Measurements from ENCODE around the gene PTEN.
"Not testable (repeated sequence)": the region's sequence is repeated elsewhere in the genome, so short reads cannot be mapped to it uniquely, and the experiment has no call there.

Gene PTEN

DNA sequence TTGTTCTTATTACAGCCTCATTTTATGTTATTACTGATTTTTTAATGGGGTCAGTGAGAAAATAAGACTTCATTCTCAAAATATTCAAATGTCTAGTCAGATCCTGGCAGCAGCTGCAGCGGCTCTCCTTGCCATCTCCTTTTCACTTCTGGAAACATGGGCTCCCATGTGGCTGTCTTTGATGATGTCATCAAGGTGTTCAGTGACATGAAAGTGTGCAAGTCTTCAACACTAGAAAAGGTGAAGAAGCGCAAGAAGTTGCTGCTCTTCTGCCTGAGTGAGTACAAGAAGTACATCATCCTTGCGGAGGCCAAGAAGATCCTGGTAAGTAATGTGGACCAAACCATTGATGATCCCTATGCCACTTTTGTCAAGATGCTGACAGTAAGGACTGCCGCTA lies 19.7 kb upstream of the PTEN start:
- intact Hi-C loops (cut with DNase I), result no loop called here
- DNase-seq, result no peak

DNA sequence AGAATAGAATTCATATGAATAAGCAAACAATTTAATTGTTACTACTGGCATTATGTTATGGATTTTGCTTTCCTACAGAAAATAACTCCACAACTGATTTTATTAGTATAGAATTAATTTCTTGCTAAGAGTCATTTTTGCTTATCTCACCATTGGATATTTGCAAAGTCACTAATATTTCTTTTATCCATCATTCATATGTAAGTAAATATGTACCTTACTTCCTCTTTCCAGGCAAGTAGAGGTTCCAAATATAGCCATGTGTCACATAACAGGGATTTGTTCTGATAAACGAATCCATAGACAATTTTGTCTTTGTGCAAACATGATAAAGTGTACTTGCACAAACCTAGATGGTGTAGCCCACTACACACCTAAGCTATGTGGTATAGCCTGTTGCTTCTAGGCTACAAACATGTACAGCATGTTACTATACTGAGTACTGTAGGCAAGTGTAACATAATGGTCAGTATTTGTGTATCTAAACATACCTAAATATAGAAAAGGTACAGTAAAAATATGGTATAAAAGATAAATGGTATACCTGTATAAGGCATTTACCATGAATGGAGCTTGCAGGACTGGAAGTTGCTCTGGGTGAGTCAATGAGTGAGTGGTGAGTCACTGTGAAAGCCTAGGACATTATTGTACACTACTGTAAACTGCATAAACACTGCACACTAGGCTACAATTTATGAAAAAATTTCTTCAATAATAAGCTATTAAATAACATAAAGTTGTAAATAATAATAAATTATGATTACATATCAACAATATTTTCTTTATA lies 18.4 kb upstream of the PTEN start:
- intact Hi-C loops (cut with DNase I), result no loop called here
- DNase-seq, result no peak

DNA sequence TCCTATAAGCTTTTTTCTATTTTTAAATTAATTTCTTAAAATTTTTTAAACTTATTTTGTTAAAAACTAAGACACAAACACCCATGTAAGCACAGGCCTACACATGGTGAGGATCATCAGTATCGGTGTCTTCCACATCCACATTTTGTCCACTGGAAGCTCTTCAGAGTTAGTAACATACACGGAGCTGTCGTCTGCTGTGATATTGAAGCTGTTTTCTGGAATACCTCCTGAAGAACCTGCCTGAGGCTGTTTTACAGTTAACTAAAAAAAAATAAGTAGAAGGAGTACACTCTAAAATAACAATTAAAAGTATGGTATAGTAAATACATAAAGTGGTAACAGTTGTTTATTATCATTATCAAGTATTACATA lies 17.8 kb upstream of the PTEN start:
- DNase-seq, result no peak
- intact Hi-C loops (cut with DNase I), result no loop called here

DNA sequence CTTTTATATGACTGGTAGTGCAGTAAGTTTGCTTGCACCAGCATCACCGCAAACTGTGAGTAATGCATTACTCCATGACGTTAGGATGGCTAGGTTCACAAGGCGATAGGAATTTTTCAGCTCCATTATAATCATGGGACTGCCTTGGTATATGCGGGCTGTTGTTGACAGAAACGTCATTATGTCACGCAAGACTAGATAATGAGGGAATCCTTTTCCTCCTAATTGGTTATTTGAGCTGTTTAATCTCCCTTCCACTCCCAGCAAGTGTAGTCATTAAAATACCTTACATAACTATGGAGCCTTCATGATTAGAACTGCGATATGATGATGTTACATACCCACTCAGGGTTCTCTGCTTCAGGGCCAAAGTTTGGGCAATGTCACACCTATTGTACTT lies 17.4 kb upstream of the PTEN start:
- DNase-seq, result no peak
- intact Hi-C loops (cut with DNase I), result no loop called here

DNA sequence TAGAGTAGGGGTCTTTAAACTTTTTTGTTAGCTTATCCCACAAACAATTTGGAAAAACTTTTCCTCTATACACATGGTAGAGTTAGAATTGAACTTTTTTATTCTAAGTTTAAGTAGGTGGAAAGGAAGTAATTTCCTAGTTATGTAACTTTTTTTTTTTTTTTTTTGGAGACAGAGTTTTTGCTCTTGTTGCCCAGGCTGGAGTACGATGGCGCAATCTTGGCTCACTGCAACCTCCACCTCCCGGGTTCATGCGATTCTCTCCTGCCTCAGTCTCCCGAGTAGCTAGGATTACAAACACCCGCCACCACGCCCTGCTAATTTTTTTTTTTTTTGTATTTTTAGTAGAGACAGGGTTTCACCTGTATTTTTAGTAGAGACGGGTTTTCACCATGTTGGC lies 16.7 kb upstream of the PTEN start:
- peak in 1 of 42 donors; percentile 15 for DNase-seq
- intact Hi-C loops (cut with DNase I), result not testable (repeated sequence)

DNA sequence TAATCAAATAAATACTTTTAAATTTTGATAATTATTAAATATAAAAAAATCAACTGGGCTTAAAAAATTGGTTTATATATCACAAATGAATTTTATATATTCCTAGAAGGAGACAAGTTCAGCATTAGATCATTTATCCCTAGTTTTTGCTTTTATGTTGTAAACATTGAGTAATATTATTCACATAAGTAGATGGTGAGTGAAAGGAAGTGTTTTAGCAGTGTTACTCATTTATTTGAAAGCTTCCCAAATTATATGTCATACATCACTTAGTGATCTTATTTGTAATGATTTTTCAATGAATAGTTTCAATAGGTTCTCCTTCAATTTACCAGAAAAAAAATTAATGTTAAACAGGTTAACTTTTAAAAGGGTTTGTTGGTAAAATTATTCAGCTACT lies 15.9 kb upstream of the PTEN start:
- intact Hi-C loops (cut with DNase I), result no loop called here
- no peak for DNase-seq

DNA sequence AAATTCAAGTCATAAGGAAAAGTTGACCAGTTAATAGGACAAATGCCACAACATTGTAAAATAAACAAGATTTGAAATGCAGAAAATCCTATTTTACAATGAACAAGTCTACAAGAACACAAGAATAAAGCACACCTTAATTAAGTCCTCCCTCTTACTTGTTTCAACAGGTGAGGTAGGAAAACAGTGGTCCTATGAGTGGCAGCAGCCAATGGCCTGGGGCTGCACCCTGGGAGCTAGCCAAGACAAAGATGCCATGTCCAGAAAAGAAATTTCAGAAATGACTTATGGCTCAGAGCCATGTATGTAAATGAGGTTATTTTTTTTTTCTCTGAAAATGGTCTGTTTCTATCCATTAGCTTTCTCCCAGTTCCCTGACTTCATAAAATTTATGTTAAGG lies 14.4 kb upstream of the PTEN start:
- intact Hi-C loops (cut with DNase I), result no loop called here
- DNase-seq, result no peak

DNA sequence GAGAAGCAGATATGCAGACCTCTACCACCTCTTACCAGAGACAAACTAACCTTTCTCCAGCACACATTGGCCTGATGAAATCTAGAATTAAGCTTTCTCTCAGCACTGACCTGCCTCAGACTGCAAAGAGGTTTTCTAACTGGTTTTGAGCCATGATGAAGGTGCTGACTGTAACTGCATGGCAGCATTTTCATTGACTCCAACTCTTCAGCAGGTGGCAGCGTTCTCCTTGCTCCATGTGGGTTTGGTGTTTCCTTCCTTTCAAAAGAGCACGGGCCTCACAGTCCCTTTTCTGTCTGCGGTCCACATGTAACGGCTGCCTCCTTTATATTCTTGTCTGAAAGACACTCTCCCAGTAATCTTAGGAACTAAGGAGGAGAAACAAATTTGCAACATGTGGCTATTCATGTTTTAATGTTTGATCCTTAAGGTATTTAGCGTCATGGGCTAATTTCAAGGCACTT lies 12.7 kb upstream of the PTEN start:
- intact Hi-C loops (cut with DNase I), result loop anchor here (10.0 kb wide), 1 partner anchor 704 kb away; no protein-coding TSS in a partner anchor

DNA sequence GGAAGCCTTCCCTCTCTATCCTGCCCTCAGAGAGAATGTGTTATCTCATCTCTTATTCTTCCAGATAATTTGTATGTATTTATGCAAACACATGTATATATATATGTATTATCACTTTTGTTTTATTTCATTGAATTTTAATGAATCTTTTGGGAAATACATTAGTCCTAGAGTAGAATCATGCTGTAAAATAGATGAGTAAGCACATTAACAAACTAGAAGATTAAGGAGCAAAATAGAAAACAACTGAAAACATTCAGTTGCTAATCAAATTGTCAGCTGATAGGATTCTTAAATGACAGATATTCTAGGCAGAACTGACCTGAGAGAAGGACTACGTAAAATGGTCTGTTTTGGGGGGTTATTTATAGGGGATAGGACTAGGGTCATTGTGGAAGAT lies 11.3 kb upstream of the PTEN start:
- DNase-seq, result no peak
- intact Hi-C loops (cut with DNase I), result loop anchor here (10.0 kb wide), 1 partner anchor 703 kb away; no protein-coding TSS in a partner anchor

More for the DNA sequence above, 12.7 kb upstream of the PTEN start:
- DNase-seq, result peak in 41 of 42 donors; percentile 24 to 81 (median 59)

DNA sequence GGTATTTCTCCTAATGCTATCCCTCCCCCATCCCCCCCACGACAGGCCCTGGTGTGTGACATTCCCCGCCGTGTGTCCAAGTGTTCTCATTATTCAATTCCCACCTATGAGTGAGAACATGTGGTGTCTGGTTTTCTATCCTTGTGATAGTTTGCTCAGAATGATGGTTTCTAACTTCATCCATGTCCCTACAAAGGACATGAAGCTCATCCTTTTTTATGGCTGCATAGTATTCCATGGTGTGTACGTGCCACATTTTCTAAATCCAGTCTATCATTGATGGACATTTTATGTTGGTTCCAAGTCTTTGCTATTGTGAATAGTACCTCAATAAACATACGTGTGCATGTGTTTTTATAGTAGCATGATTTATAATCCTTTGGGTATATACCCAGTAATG lies 8.2 kb upstream of the PTEN start:
- intact Hi-C loops (cut with DNase I), result loop anchor here (10.0 kb wide), 1 partner anchor 700 kb away; no protein-coding TSS in a partner anchor
- DNase-seq, result not testable (repeated sequence)

DNA sequence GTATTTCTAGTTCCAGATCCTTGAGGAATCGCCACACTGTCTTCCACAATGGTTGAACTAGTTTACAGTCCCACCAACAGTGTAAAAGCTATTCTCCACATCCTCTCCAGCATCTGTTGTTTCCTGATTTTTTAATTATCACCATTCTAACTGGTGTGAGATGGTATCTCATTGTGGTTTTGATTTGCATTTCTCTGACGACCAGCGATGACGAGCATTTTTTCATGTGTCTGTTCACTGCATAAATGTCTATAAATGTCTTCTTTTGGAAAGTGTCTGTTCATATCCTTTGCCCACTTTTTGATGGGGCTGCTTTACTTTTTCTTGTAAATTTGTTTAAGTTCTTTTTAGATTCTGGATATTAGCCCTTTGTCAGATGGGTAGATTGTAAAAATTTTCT lies 7.8 kb upstream of the PTEN start:
- DNase-seq, result not testable (repeated sequence)

DNA sequence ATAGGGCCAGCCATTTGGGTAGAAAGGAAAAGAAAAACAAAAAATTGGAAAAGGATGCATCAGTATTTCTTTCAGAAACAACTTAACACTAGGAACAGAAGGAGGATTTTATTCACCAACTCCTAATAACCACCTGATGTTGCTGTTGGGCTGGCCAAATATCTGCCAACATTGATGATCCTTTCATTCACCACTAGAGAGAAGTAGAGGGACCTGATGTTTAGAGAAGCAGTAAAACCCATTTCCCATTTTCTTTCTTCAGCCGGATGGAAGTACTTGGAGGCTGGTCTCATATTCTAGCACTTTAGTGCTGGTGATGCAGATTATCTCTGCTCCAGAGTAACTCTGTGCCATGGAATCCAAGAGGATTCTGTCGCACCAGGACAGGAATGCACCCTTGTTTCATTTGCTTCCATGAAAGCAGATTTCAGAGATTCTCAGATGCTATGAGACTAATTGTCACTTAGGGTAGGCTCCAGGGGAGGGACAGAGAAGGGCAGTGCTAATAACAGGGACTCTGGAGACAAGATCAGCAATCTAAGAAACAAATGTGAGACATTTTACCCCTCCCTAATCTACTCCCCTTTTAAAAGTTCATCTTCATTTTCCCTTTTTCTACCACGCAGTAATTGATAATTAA lies 3.1 kb upstream of the PTEN start:
- intact Hi-C loops (cut with DNase I), result loop anchor here (5.0 kb wide), 1 partner anchor 527 kb away; no protein-coding TSS in a partner anchor
- DNase-seq, result peak in 11 of 42 donors; percentile 12 to 53 (median 25)

More for the DNA sequence above, 7.8 kb upstream of the PTEN start:
- intact Hi-C loops (cut with DNase I), result loop anchor here (10.0 kb wide), 1 partner anchor 699 kb away; no protein-coding TSS in a partner anchor

DNA sequence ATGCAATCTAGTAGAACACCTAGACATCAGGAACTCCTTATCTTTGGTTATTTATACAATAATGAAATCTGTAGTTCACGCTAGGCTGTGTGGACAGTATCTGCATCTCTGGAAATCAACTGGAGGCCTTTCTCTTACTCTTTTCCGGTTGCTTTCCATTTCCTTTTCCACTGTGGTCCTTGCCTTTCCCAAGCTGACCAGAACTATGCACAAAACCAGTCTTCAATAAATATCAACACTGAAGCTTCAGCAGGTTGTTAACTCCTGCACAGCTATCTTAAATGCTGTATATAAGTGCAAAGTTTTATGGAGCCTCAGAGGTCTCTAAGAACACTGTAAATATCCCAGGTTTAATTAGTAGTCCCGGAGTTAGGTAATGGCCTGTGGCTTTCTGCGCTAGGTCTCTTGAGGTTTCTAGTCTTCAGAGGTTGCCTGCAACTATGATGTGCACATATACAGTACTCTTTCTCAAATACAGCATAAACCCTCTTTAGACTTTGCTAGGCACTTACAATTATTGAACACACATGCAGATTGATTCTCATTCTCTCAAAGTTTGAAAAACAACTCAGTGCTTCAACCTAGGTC lies 2.5 kb upstream of the PTEN start:
- no peak for DNase-seq
- intact Hi-C loops (cut with DNase I), result loop anchor here (5.0 kb wide), 1 partner anchor 526 kb away; no protein-coding TSS in a partner anchor

DNA sequence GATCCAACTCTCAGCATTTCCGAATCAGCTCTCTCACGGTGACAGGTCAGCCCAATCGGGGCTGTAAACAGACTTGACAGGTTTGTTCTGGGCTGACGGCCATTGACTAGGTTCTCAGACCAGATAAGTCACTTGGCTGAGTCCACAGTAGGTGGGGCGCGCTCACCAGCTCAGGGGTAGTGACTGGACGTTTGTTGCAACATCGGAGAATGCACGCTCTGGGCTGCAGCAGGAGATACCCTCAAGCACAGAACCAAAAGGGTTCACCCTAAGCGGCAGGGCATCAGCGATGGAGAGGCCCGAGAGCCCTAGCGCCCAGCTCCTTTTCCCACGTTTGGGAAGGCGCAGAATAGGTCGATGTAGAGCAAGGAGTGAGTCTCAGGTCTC lies 1.9 kb upstream of the PTEN start:
- intact Hi-C loops (cut with DNase I), result loop anchor here (5.0 kb wide), 1 partner anchor 526 kb away; no protein-coding TSS in a partner anchor

DNA sequence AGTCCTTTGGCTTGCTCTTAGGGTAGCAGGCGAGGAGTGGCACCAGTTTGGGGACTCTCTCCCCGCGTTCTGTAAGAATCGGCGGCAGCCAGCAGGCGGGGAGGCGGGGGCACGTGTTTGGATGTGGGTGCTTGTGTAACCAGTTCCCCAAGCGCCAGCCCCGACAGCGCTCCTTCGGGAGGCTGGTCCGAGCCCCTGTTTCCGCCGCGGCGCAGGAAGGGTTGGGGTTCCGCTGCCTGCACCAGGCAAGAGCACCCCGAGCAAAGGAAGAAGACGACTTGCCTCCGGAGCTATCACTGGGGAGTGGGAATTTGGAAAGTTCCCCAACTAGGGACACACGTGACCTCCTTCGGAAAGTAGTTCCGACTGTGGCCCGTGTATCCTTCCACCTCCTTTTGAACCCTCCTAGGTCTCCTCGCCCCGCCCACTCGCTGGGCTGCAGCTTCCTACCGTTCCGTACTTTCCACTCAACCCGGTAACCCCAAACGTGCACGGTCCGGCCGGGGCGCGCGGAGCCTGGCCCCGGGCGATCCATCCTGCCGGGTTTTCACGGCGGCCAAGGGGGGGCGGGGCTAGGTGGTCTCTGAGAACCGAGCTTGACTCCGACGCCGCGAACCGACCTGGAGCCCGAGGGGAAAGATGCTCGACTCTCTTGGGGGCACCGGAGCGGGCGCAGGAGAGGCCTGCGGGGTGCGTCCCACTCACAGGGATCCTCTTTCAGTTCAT lies 1.3 kb upstream of the PTEN start:
- peak; percentile 85 to 97 (median 93) for DNase-seq
- intact Hi-C loops (cut with DNase I), result loop anchor here (2.0 to 5.0 kb wide), 2 partner anchors 43 to 525 kb away; partner anchors contain the start of gene ATAD1

More for the DNA sequence above, 1.9 kb upstream of the PTEN start:
- DNase-seq, result peak in 33 of 42 donors; percentile 14 to 74 (median 43)

DNA sequence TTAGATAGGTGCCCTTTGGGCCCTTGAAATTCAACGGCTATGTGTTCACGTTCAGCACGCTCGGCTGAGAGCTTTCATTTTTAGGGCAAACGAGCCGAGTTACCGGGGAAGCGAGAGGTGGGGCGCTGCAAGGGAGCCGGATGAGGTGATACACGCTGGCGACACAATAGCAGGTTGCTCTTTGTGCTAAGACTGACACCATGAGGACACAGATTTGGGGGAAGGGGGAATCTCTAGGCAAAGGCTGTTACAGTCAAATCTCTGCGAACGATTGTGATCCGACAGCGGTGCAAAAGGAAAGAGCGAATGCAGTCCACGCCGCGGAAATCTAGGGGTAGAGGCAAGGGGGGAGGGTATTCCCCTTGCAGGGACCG lies 759 bp upstream of the PTEN start:
- intact Hi-C loops (cut with DNase I), result loop anchor here (2.0 to 5.0 kb wide), 2 partner anchors 44 to 525 kb away; partner anchors contain the start of gene ATAD1
- peak in 6 of 42 donors; percentile 53 to 66 (median 64) for DNase-seq

DNA sequence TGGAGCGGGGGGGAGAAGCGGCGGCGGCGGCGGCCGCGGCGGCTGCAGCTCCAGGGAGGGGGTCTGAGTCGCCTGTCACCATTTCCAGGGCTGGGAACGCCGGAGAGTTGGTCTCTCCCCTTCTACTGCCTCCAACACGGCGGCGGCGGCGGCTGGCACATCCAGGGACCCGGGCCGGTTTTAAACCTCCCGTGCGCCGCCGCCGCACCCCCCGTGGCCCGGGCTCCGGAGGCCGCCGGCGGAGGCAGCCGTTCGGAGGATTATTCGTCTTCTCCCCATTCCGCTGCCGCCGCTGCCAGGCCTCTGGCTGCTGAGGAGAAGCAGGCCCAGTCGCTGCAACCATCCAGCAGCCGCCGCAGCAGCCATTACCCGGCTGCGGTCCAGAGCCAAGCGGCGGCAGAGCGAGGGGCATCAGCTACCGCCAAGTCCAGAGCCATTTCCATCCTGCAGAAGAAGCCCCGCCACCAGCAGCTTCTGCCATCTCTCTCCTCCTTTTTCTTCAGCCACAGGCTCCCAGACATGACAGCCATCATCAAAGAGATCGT lies 598 bp downstream of the PTEN start:
- intact Hi-C loops (cut with DNase I), result loop anchor here (2.0 to 5.0 kb wide), 2 partner anchors 45 to 523 kb away; partner anchors contain the start of gene ATAD1
- peak in 40 of 42 donors; percentile 9 to 76 (median 46) for DNase-seq

DNA sequence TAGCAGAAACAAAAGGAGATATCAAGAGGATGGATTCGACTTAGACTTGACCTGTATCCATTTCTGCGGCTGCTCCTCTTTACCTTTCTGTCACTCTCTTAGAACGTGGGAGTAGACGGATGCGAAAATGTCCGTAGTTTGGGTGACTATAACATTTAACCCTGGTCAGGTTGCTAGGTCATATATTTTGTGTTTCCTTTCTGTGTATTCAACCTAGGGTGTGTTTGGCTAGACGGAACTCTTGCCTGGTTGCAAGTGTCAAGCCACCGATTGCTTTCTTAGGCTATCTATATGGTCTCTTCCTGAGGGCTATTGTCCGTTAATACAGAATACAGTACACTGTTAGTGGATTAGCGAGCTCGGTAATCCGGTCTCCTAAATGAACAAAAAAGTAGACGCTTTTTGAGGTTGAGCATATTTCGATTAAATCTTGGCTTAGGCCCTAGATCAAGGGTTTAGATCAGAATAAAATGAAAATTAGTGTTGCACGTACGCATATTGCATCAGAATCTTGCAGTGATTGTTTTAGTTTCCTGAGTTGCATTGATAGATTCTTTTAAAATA lies 1.2 kb downstream of the PTEN start:
- DNase-seq, result peak in 1 of 42 donors; percentile 11
- intact Hi-C loops (cut with DNase I), result loop anchor here (5.0 kb wide), 1 partner anchor 523 kb away; no protein-coding TSS in a partner anchor
